PC-9 (cell line): ENCODE measurements around the gene AKAP3.

ENCODE experiments used
- EZH2 ChIP-seq: fragments of 200-600 bp; sonication (generic); IDR thresholded peaks from 2 replicates; pipeline ENCODE4 v1.8.0; 2017; ENCODE audit warnings: antibody characterized with exemption, low read depth
- TF ChIP-seq, protein P1 (sequence below): fragments of 200-600 bp; sonication (generic); conservative IDR thresholded peaks from 2 replicates; pipeline ENCODE4 v1.6.1; 2017; ENCODE audit warnings: mixed run types, antibody characterized with exemption, mild to moderate bottlenecking, moderate library complexity

DNA sequence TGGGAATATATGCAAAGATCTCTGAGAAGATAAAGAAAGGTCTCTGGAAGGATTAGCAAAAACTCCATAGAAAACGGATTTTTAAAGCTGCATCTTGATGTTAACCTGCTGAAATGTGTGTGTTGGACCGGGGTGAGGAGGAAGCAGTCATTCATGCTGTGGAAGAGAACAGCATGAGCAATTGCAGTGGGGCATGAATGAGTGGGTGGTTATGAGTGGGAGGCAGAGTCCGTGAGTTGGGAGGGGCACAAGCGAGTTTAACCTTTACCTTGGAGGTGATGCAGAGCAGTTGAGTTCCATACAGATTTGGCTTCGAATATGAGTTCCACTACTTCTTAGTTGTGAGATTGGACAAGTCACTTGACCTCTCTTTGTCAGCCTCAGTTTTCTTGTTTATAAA lies 41.9 kb upstream of the AKAP3 start:
- TF ChIP-seq, protein P1, sequence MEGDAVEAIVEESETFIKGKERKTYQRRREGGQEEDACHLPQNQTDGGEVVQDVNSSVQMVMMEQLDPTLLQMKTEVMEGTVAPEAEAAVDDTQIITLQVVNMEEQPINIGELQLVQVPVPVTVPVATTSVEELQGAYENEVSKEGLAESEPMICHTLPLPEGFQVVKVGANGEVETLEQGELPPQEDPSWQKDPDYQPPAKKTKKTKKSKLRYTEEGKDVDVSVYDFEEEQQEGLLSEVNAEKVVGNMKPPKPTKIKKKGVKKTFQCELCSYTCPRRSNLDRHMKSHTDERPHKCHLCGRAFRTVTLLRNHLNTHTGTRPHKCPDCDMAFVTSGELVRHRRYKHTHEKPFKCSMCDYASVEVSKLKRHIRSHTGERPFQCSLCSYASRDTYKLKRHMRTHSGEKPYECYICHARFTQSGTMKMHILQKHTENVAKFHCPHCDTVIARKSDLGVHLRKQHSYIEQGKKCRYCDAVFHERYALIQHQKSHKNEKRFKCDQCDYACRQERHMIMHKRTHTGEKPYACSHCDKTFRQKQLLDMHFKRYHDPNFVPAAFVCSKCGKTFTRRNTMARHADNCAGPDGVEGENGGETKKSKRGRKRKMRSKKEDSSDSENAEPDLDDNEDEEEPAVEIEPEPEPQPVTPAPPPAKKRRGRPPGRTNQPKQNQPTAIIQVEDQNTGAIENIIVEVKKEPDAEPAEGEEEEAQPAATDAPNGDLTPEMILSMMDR = no peak
- TF ChIP-seq EZH2 = no peak
